PC-3 (cell line): ENCODE results near the gene SETBP1.

ENCODE experiments used
- CTCF ChIP-seq: fragments of 300-600 bp; sonication (generic); conservative IDR thresholded peaks from 2 replicates; pipeline ENCODE4 v1.5.1; 2017; ENCODE audit warnings: antibody characterized with exemption, low read depth, mild to moderate bottlenecking, low read length
- EZH2 ChIP-seq: fragments of 300-600 bp; sonication (generic); IDR thresholded peaks from one replicate; pipeline ENCODE4 v1.6.1; 2017; ENCODE audit warnings: antibody characterized with exemption, mild to moderate bottlenecking, low read length; ENCODE audit not compliant: unreplicated experiment

- TF ChIP-seq CTCF (no peak), EZH2 (no peak)
Observed at GRCh38 chr18:44730803-44731529, 50.3 kb downstream of the SETBP1 start.
